Gastrocnemius medialis (tissue), 4 donors: ENCODE measurements around the gene KLHL26.

ENCODE experiments used
- POLR2A ChIP-seq, 2 donors: fragments of 450-650 bp; IDR thresholded peaks; one replicate each; pipeline ENCODE4 v1.6.1; 2017; ENCODE audit warnings: antibody characterized with exemption in 2 of 2, mild to moderate bottlenecking in 2 of 2, moderate library complexity in 2 of 2
- TF ChIP-seq, protein P1 (sequence below), 5 experiments: fragments of 450-650 bp in 3 of 5; fragments of 200-600 bp in 2 of 5; sonication (generic) in 2 of 5; IDR thresholded peaks in 4 of 5; conservative IDR thresholded peaks in 1 of 5; 1 replicate in 4 of 5; 2 replicates in 1 of 5; pipeline ENCODE4 v1.5.1; 2016 to 2019; ENCODE audit warnings: antibody characterized with exemption in 5 of 5, mild to moderate bottlenecking in 3 of 5, moderate library complexity in 3 of 5

DNA sequence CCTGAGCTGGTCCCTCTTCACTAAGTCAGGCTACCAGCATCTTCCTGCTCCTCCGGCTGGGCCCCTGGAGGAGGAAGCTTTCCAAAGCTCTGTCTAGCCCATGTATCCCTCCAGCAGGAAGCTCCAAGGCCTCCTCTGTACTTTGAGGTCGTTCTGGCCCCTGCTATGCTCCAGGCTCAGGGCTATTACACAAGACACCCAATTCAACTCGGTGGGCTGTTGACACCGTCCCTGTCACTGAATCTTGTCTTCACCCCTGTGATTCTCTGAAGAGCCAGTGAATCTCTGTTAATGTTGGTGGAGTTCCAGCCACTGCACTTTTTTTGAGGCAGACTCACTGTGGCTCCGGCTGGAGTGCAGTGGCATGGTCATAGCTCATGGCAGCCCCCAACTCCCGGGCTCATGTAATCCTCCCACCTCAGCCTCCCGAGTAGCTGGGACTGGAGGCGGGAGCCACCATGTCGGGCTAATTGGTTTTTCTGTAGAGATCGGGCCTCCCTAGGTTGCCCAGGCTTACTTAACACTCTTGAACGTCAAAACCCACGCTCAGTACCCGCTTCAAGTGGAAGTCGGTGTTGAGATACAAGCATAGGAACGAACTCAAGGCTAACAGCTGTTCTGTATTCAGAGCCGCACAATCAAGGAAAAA lies 48.7 kb upstream of the KLHL26 start:
- TF ChIP-seq, protein P1, sequence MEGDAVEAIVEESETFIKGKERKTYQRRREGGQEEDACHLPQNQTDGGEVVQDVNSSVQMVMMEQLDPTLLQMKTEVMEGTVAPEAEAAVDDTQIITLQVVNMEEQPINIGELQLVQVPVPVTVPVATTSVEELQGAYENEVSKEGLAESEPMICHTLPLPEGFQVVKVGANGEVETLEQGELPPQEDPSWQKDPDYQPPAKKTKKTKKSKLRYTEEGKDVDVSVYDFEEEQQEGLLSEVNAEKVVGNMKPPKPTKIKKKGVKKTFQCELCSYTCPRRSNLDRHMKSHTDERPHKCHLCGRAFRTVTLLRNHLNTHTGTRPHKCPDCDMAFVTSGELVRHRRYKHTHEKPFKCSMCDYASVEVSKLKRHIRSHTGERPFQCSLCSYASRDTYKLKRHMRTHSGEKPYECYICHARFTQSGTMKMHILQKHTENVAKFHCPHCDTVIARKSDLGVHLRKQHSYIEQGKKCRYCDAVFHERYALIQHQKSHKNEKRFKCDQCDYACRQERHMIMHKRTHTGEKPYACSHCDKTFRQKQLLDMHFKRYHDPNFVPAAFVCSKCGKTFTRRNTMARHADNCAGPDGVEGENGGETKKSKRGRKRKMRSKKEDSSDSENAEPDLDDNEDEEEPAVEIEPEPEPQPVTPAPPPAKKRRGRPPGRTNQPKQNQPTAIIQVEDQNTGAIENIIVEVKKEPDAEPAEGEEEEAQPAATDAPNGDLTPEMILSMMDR (IDR thresholded peaks at IDR 0.05 in 4 of 5, conservative IDR thresholded peaks at IDR 0.05 in 1 of 5), result no peak
- no peak for TF ChIP-seq POLR2A (IDR thresholded peaks at IDR 0.05)
